Measurements from ENCODE around the gene LPO.

LPO gene

GRCh38 chr17:58195518-58196123, 42.8 kb upstream of the LPO start:
- no peak for TF ChIP-seq CREB1 (IDR thresholded peaks at IDR 0.05; ENCODE audit: low read depth)
- TF ChIP-seq FOXM1 (IDR thresholded peaks at IDR 0.05; ENCODE audit: borderline replicate concordance, low read depth) = no peak
- TF ChIP-seq EGR1 (IDR thresholded peaks at IDR 0.05) = no peak

- no peak for TF ChIP-seq RAD21 (IDR thresholded peaks at IDR 0.05; ENCODE audit: low read depth)
- no peak for TF ChIP-seq TCF12 (IDR thresholded peaks at IDR 0.05; ENCODE audit: low read depth)
- TF ChIP-seq MAX (IDR thresholded peaks at IDR 0.05) = no peak
Measured at GRCh38 chr17:58196610-58197009, 41.8 kb upstream of the LPO start.

GRCh38 chr17:58200024-58200633, 38.3 kb upstream of the LPO start:
- TF ChIP-seq TAF1 (IDR thresholded peaks at IDR 0.05; ENCODE audit: low read depth) (no peak), ZBTB7A (IDR thresholded peaks at IDR 0.05; ENCODE audit: low read depth) (no peak), YY1 (IDR thresholded peaks at IDR 0.05; ENCODE audit: low read depth) (0 out of 2 replicates have a peak, but pooled peaks have one; percentile 45), CREB1 (IDR thresholded peaks at IDR 0.05; ENCODE audit: low read depth) (no peak), EGR1 (IDR thresholded peaks at IDR 0.05) (no peak), RAD21 (IDR thresholded peaks at IDR 0.05; ENCODE audit: low read depth) (peak; percentile 47), NFIC (IDR thresholded peaks at IDR 0.05) (no peak), MAX (IDR thresholded peaks at IDR 0.05) (peak; percentile 24; the same call in 1 of the 2 replicates), TEAD4 (IDR thresholded peaks at IDR 0.05) (peak; percentile 29; the same call in 1 of the 2 replicates), CEBPB (IDR thresholded peaks at IDR 0.05) (no peak), USF1 (IDR thresholded peaks at IDR 0.05) (peak; percentile 56; the same call in 1 of the 2 replicates)

GRCh38 chr17:58202859-58203258, 35.5 kb upstream of the LPO start:
- no peak for TF ChIP-seq TAF1 (IDR thresholded peaks at IDR 0.05; ENCODE audit: low read depth)

GRCh38 chr17:58204796-58205195, 33.6 kb upstream of the LPO start:
- TF ChIP-seq EGR1 (IDR thresholded peaks at IDR 0.05) (no peak), CEBPB (IDR thresholded peaks at IDR 0.05) (no peak), REST (IDR thresholded peaks at IDR 0.05; ENCODE audit: low read depth) (no peak), ZBTB7A (IDR thresholded peaks at IDR 0.05; ENCODE audit: low read depth) (no peak), TCF12 (IDR thresholded peaks at IDR 0.05; ENCODE audit: low read depth) (no peak), TAF1 (IDR thresholded peaks at IDR 0.05; ENCODE audit: low read depth) (no peak), NFIC (IDR thresholded peaks at IDR 0.05) (no peak), CREB1 (IDR thresholded peaks at IDR 0.05; ENCODE audit: low read depth) (no peak), USF1 (IDR thresholded peaks at IDR 0.05) (no peak), MAX (IDR thresholded peaks at IDR 0.05) (no peak), FOXM1 (IDR thresholded peaks at IDR 0.05; ENCODE audit: borderline replicate concordance, low read depth) (no peak), YY1 (IDR thresholded peaks at IDR 0.05; ENCODE audit: low read depth) (no peak), EP300 (IDR thresholded peaks at IDR 0.05; ENCODE audit: borderline replicate concordance) (no peak), RAD21 (IDR thresholded peaks at IDR 0.05; ENCODE audit: low read depth) (no peak), TEAD4 (IDR thresholded peaks at IDR 0.05) (no peak)

GRCh38 chr17:58205936-58206335, 32.4 kb upstream of the LPO start:
- no peak for TF ChIP-seq TEAD4 (IDR thresholded peaks at IDR 0.05)
- TF ChIP-seq REST (IDR thresholded peaks at IDR 0.05; ENCODE audit: low read depth) = no peak
- no peak for TF ChIP-seq CREB1 (IDR thresholded peaks at IDR 0.05; ENCODE audit: low read depth)
